ENCODE measurements around the gene PEAK3.

Gene PEAK3

GRCh38 chr19:2255982-2256685 is 25.8 kb downstream of the PEAK3 start, which contains the start of gene JSRP1:
Gene JSRP1, minus strand, starts transcription at chr19:2256417. Its CDS starts 1,103 bp downstream, at chr19:2255314.
- no peak within 1 kb of the TSS for H3K9ac ChIP-seq (ENCODE audit: low read length)
- H3K27me3 ChIP-seq (ENCODE audit: insufficient read depth, low read length, poor library complexity): no peaks in the 10 kb centered on the region
- H3K18ac ChIP-seq (ENCODE audit: low read length): no peak within 1 kb of the TSS
- H3K4me2 ChIP-seq (ENCODE audit: low read length): no peak within 1 kb of the TSS
- H2BK120ac ChIP-seq (ENCODE audit: low read depth, low read length): no peak within 1 kb of the TSS
- no peak within 1 kb of the TSS for H3K4ac ChIP-seq (ENCODE audit: low read depth, low read length)
- no peak within 1 kb of the TSS for H2BK15ac ChIP-seq (replicated peaks; ENCODE audit: low read depth)
- H3K27ac ChIP-seq (ENCODE audit: low read depth, low read length): no peak within 1 kb of the TSS
- WGBS (ENCODE audit: extremely low coverage, insufficient coverage, low lambda C conversion rate): no CpG with 5 or more reads among the region's 24 CpGs
- H2BK5ac ChIP-seq (ENCODE audit: low read length): no peak within 1 kb of the TSS
- H3K23ac ChIP-seq (ENCODE audit: low read length): peak within 1 kb of the TSS; percentile 9
- no peaks in the 10 kb centered on the region for H3K4me1 ChIP-seq (ENCODE audit: control insufficient read depth, low read depth, low read length)
- no peaks in the 10 kb centered on the region for H3K79me2 ChIP-seq (ENCODE audit: control insufficient read depth, insufficient read depth, low read length)
- H3K4me3 ChIP-seq (ENCODE audit: low read length): no peak within 1 kb of the TSS
- DNase-seq: no peak
- H4K8ac ChIP-seq (ENCODE audit: low read depth, low read length): no peak within 1 kb of the TSS
- no peaks in the 10 kb centered on the region for H3K79me1 ChIP-seq (ENCODE audit: low read length)
- no peak within 1 kb of the TSS for H3K56ac ChIP-seq (ENCODE audit: low read length)
- no peak within 1 kb of the TSS for H4K5ac ChIP-seq (ENCODE audit: low read length)
- H2AK5ac ChIP-seq (ENCODE audit: low read length): no peak within 1 kb of the TSS
- H3K36me3 ChIP-seq (ENCODE audit: control insufficient read depth, insufficient read depth, low read length): no peaks in the 10 kb centered on the region

- no peak overlapping the region for H3K4me3 ChIP-seq (ENCODE audit: low read length)
- no peak overlapping the region for H3K4ac ChIP-seq (ENCODE audit: low read depth, low read length)
- H3K79me1 ChIP-seq (ENCODE audit: low read length): no peaks in the 10 kb centered on the region
- no peak overlapping the region for H2BK15ac ChIP-seq (replicated peaks; ENCODE audit: low read depth)
- H2BK5ac ChIP-seq (ENCODE audit: low read length): no peak overlapping the region
- no peak for DNase-seq
- H3K9ac ChIP-seq (ENCODE audit: low read length): no peak overlapping the region
- WGBS (ENCODE audit: extremely low coverage, insufficient coverage, low lambda C conversion rate): no CpG with 5 or more reads among the region's 16 CpGs
- no peak overlapping the region for H3K23ac ChIP-seq (ENCODE audit: low read length)
- H3K4me2 ChIP-seq (ENCODE audit: low read length): no peak overlapping the region
- no peak overlapping the region for H4K5ac ChIP-seq (ENCODE audit: low read length)
- no peak overlapping the region for H2BK120ac ChIP-seq (ENCODE audit: low read depth, low read length)
- no peak overlapping the region for H4K8ac ChIP-seq (ENCODE audit: low read depth, low read length)
- H3K79me2 ChIP-seq (ENCODE audit: control insufficient read depth, insufficient read depth, low read length): no peaks in the 10 kb centered on the region
- H3K4me1 ChIP-seq (ENCODE audit: control insufficient read depth, low read depth, low read length): no peaks in the 10 kb centered on the region
- H3K27ac ChIP-seq (ENCODE audit: low read depth, low read length): no peak overlapping the region
- H3K27me3 ChIP-seq (ENCODE audit: insufficient read depth, low read length, poor library complexity): no peaks in the 10 kb centered on the region
- no peak overlapping the region for H3K56ac ChIP-seq (ENCODE audit: low read length)
- H2AK5ac ChIP-seq (ENCODE audit: low read length): no peak overlapping the region
- H3K36me3 ChIP-seq (ENCODE audit: control insufficient read depth, insufficient read depth, low read length): no peaks in the 10 kb centered on the region
- H3K18ac ChIP-seq (ENCODE audit: low read length): no peak overlapping the region
These were observed 26.7 kb downstream of the PEAK3 start for GRCh38 chr19:2255112-2255845.

GRCh38 chr19:2254064-2254872 is 27.7 kb downstream of the PEAK3 start:
- H3K27me3 ChIP-seq (ENCODE audit: insufficient read depth, low read length, poor library complexity): no peaks in the 10 kb centered on the region
- WGBS (ENCODE audit: extremely low coverage, insufficient coverage, low lambda C conversion rate): no CpG with 5 or more reads among the region's 20 CpGs
- no peaks in the 10 kb centered on the region for H3K4me1 ChIP-seq (ENCODE audit: control insufficient read depth, low read depth, low read length)
- H3K4me3 ChIP-seq (ENCODE audit: low read length): no peak overlapping the region
- H4K8ac ChIP-seq (ENCODE audit: low read depth, low read length): no peak overlapping the region
- H3K27ac ChIP-seq (ENCODE audit: low read depth, low read length): no peak overlapping the region
- no peak overlapping the region for H2BK15ac ChIP-seq (replicated peaks; ENCODE audit: low read depth)
- peak; percentile 84 for DNase-seq
- H3K4ac ChIP-seq (ENCODE audit: low read depth, low read length): no peak overlapping the region
- peak overlapping the region; percentile 9 for H3K4me2 ChIP-seq (ENCODE audit: low read length)
- no peak overlapping the region for H2BK5ac ChIP-seq (ENCODE audit: low read length)
- no peak overlapping the region for H2AK5ac ChIP-seq (ENCODE audit: low read length)
- no peaks in the 10 kb centered on the region for H3K79me1 ChIP-seq (ENCODE audit: low read length)
- no peak overlapping the region for H3K9ac ChIP-seq (ENCODE audit: low read length)
- H3K36me3 ChIP-seq (ENCODE audit: control insufficient read depth, insufficient read depth, low read length): no peaks in the 10 kb centered on the region
- no peaks in the 10 kb centered on the region for H3K79me2 ChIP-seq (ENCODE audit: control insufficient read depth, insufficient read depth, low read length)
- H4K5ac ChIP-seq (ENCODE audit: low read length): no peak overlapping the region
- H3K23ac ChIP-seq (ENCODE audit: low read length): no peak overlapping the region
- no peak overlapping the region for H2BK120ac ChIP-seq (ENCODE audit: low read depth, low read length)
- H3K18ac ChIP-seq (ENCODE audit: low read length): no peak overlapping the region
- no peak overlapping the region for H3K56ac ChIP-seq (ENCODE audit: low read length)

- H3K27me3 ChIP-seq (ENCODE audit: insufficient read depth, low read length, poor library complexity): no peaks in the 10 kb centered on the region
- no peak overlapping the region for H2AK5ac ChIP-seq (ENCODE audit: low read length)
- H3K4ac ChIP-seq (ENCODE audit: low read depth, low read length): no peak overlapping the region
- WGBS (ENCODE audit: extremely low coverage, insufficient coverage, low lambda C conversion rate): no CpG with 5 or more reads among the region's 77 CpGs
- H4K5ac ChIP-seq (ENCODE audit: low read length): no peak overlapping the region
- peak overlapping the region; percentile 57 for H3K9ac ChIP-seq (ENCODE audit: low read length)
- no peaks in the 10 kb centered on the region for H3K4me1 ChIP-seq (ENCODE audit: control insufficient read depth, low read depth, low read length)
- no peaks in the 10 kb centered on the region for H3K79me2 ChIP-seq (ENCODE audit: control insufficient read depth, insufficient read depth, low read length)
- no peak overlapping the region for H2BK15ac ChIP-seq (replicated peaks; ENCODE audit: low read depth)
- no peak overlapping the region for H3K27ac ChIP-seq (ENCODE audit: low read depth, low read length)
- H3K23ac ChIP-seq (ENCODE audit: low read length): no peak overlapping the region
- H3K4me2 ChIP-seq (ENCODE audit: low read length): peak overlapping the region; percentile 26
- no peak overlapping the region for H2BK120ac ChIP-seq (ENCODE audit: low read depth, low read length)
- H3K4me3 ChIP-seq (ENCODE audit: low read length): no peak overlapping the region
- H3K79me1 ChIP-seq (ENCODE audit: low read length): no peaks in the 10 kb centered on the region
- H3K18ac ChIP-seq (ENCODE audit: low read length): no peak overlapping the region
- peak overlapping the region; percentile 57 for H3K56ac ChIP-seq (ENCODE audit: low read length)
- no peak overlapping the region for H2BK5ac ChIP-seq (ENCODE audit: low read length)
- peaks cover 2% of the 10 kb centered on the region for H3K36me3 ChIP-seq (ENCODE audit: control insufficient read depth, insufficient read depth, low read length)
- DNase-seq: peak; percentile 67
- H4K8ac ChIP-seq (ENCODE audit: low read depth, low read length): no peak overlapping the region
These were observed 28.6 kb downstream of the PEAK3 start for GRCh38 chr19:2253106-2254063.

- Histone ChIP-seq H3K4ac (ENCODE audit: low read depth, low read length) (no peak overlapping the region), H3K27ac (ENCODE audit: low read depth, low read length) (no peak overlapping the region), H3K9ac (ENCODE audit: low read length) (peak overlapping the region; percentile 57), H4K5ac (ENCODE audit: low read length) (no peak overlapping the region), H3K79me1 (ENCODE audit: low read length) (no peaks in the 10 kb centered on the region), H3K4me2 (ENCODE audit: low read length) (peak overlapping the region; percentile 26), H4K8ac (ENCODE audit: low read depth, low read length) (no peak overlapping the region), H2BK15ac (replicated peaks; ENCODE audit: low read depth) (no peak overlapping the region), H3K23ac (ENCODE audit: low read length) (no peak overlapping the region), H3K79me2 (ENCODE audit: control insufficient read depth, insufficient read depth, low read length) (no peaks in the 10 kb centered on the region), H2BK120ac (ENCODE audit: low read depth, low read length) (no peak overlapping the region), H2BK5ac (ENCODE audit: low read length) (no peak overlapping the region), H3K18ac (ENCODE audit: low read length) (no peak overlapping the region), H3K4me3 (ENCODE audit: low read length) (no peak overlapping the region), H3K56ac (ENCODE audit: low read length) (peak overlapping the region; percentile 57), H2AK5ac (ENCODE audit: low read length) (no peak overlapping the region), H3K27me3 (ENCODE audit: insufficient read depth, low read length, poor library complexity) (no peaks in the 10 kb centered on the region), H3K36me3 (ENCODE audit: control insufficient read depth, insufficient read depth, low read length) (peaks cover 2% of the 10 kb centered on the region), H3K4me1 (ENCODE audit: control insufficient read depth, low read depth, low read length) (no peaks in the 10 kb centered on the region)
- no CpG with 5 or more reads among the region's 18 CpGs for WGBS (ENCODE audit: extremely low coverage, insufficient coverage, low lambda C conversion rate)
- DNase-seq: no peak
These were observed 29.2 kb downstream of the PEAK3 start for GRCh38 chr19:2252797-2253105.

All from mesendoderm (in vitro differentiated cells).